BE2C (cell line): ENCODE measurements around the gene IMPDH1.

ENCODE experiments used
- DNase-seq: peaks from one replicate; pipeline ENCODE4 v3.0.0-alpha.2; 2020
- H3K27me3 ChIP-seq: fragments of 250-450 bp; sonication (Bioruptor Pico); 2 replicates; pipeline ENCODE4 v1.5.1; 2020; ENCODE audit warnings: mild to moderate bottlenecking
- H3K36me3 ChIP-seq: fragments of 250-450 bp; sonication (Bioruptor Pico); 2 replicates; pipeline ENCODE4 v1.5.1; 2020; ENCODE audit warnings: mild to moderate bottlenecking
- H3K4me1 ChIP-seq: fragments of 250-450 bp; sonication (Bioruptor Pico); 2 replicates; pipeline ENCODE4 v1.5.1; 2020
- H3K4me3 ChIP-seq: 2 replicates; pipeline ENCODE4 v1.5.1; 2011; ENCODE audit warnings: low read depth, low read length
- H3K9me3 ChIP-seq: fragments of 250-450 bp; sonication (Bioruptor Pico); 2 replicates; pipeline ENCODE4 v1.5.1; 2020
- CTCF ChIP-seq: IDR thresholded peaks from 2 replicates; pipeline ENCODE4 v1.5.1; 2012; ENCODE audit warnings: mild to moderate bottlenecking, low read depth, low read length

The IMPDH1 gene

GRCh38 chr7:128347647-128348097 lies 62.1 kb downstream of the IMPDH1 start:
- peak; percentile 96 for TF ChIP-seq CTCF
- Histone ChIP-seq H3K9me3 (no peaks in the 10 kb centered on the region), H3K27me3 (no peaks in the 10 kb centered on the region), H3K4me1 (peaks cover 44% of the 10 kb centered on the region), H3K36me3 (peaks cover 24% of the 10 kb centered on the region), H3K4me3 (no peak overlapping the region)
- peak; percentile 90 for DNase-seq

- Histone ChIP-seq H3K4me3 (no peak overlapping the region), H3K9me3 (no peaks in the 10 kb centered on the region), H3K36me3 (peaks cover 3% of the 10 kb centered on the region; the same call in 1 of the 2 replicates), H3K4me1 (peaks cover 28% of the 10 kb centered on the region), H3K27me3 (no peaks in the 10 kb centered on the region)
- no peak for TF ChIP-seq CTCF
- DNase-seq: no peak
These were observed 65.4 kb downstream of the IMPDH1 start for GRCh38 chr7:128344431-128344774.

GRCh38 chr7:128343554-128344430 lies 66.0 kb downstream of the IMPDH1 start, which contains the start of gene RBM28:
RBM28 (minus strand) TSS chr7:128343908; CDS start chr7:128343793, 115 bp downstream.
- Histone ChIP-seq H3K9me3 (no peaks in the 10 kb centered on the region), H3K36me3 (peaks cover 9% of the 10 kb centered on the region), H3K4me3 (peak within 1 kb of the TSS; percentile 99), H3K4me1 (peaks cover 22% of the 10 kb centered on the region), H3K27me3 (no peaks in the 10 kb centered on the region)
- peak; percentile 90 for DNase-seq
- no peak for TF ChIP-seq CTCF
